ENCODE data around the gene TOE1.

TOE1 gene

DNA sequence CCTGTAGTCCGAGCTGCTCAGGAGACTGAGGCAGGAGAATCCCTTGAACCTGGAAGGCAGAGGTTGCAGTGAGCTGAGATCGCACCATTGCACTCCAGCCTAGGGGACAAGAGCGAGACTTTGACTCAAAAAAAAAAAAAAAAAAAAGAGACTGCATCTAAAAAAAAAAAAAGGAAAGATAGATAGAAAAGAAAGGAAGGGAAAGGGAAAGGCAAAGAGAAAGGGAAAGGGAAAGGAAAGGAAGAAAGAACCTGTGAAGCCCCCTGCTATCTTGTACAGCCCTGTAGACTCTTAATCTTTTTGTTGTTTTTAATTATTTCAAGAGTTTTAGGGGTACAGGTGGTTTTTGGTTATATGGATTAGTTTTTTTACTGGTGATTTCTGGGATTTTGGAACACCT is 46.2 kb downstream of the TOE1 start:
- no peak for DNase-seq (ENCODE audit: insufficient read length, low spot score)
- FAIRE-seq: no peak
- TF ChIP-seq POU2F2 (IDR thresholded peaks at IDR 0.05; ENCODE audit: low read depth, low read length) (no peak), TAF1 (IDR thresholded peaks at IDR 0.05; ENCODE audit: low read depth, low read length) (no peak), POLR2AphosphoS5 (IDR thresholded peaks at IDR 0.05; ENCODE audit: low read depth, low read length) (no peak), PAX5 (IDR thresholded peaks at IDR 0.05; ENCODE audit: insufficient read depth, low read length, severe bottlenecking) (no peak), POLR2A (IDR thresholded peaks at IDR 0.05; ENCODE audit: low read depth, low read length) (no peak), SPI1 (IDR thresholded peaks at IDR 0.05; ENCODE audit: low read depth, low read length) (no peak)
